Measurements from ENCODE around the gene STAC2.
"Not testable (repeated sequence)": the region's sequence is repeated elsewhere in the genome, so short reads cannot be mapped to it uniquely, and the experiment has no call there.

STAC2 gene, protein sequence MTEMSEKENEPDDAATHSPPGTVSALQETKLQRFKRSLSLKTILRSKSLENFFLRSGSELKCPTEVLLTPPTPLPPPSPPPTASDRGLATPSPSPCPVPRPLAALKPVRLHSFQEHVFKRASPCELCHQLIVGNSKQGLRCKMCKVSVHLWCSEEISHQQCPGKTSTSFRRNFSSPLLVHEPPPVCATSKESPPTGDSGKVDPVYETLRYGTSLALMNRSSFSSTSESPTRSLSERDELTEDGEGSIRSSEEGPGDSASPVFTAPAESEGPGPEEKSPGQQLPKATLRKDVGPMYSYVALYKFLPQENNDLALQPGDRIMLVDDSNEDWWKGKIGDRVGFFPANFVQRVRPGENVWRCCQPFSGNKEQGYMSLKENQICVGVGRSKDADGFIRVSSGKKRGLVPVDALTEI

DNA sequence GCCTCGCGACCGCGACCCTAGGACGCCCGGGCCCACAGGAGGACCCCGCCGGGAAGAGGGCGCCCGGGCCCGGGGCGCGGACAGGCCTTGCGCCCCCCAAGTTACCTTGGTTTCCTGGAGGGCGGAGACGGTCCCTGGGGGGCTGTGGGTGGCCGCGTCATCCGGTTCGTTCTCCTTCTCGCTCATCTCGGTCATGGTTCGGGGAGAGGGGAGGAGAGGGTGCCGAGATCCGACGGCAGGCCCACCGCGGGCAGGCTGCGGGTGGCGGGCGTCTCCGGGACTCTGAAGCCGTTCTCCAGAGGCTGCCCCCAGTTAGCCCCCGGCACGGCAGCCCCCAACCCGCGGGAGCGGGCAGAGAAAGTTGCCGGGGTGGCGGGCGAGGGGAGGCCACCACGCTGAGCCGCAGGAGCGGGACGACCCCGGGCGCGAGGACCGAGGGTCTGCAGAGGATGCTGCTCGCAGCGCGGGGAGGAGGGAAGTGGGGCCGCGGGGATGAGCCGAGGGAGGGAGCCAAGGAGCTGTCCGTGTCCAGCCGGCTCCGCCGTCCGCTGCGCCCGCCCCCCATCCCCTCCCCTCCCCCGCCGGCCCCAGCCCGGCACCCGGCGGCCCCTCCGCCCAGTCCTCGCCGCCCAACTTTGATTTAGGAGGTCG, at the start of gene STAC2:
Gene STAC2 (minus strand): TSS at position 638 of the 651 bp plus-strand sequence. CDS start 443 bp downstream, at position 195.
- no peak for DNase-seq

DNA sequence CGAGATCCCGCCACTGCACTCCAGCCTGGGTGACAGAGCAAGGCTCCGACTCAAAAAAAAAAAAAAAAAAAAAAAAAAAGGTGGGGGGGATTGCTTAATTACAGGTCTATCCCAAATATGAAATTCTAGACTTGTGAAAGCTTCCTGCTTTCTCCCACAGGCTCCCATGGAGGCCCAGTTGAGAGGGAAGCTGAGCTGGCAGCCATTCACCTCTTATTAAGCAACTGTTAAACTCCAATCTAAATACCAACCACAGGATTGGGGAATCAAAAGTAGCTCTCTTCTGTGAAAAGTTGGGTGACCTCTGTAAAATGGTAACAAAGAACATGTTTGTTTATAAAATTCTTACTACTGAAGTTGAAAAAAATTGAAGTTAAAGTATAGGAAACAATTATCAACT, 45.8 kb upstream of the STAC2 start:
- no peak for DNase-seq

DNA sequence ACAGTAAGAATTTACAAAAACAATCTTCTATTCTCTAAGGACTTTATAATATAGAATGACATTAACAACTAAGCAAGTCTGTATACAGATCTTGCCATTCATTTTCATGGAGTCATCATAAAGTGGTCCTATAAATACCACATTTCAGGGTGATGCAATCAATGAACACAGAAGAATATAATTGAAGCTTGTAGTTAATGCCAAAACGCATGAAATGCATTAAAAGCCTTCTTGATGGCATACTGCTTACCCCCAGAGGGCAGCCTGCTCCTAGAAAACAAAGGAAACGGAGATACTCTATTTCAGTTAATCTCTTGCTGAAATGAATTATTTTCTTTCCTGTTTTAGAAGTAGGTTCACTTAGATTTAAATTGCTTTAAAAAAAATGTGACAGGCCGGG, 45.2 kb upstream of the STAC2 start:
- no peak for DNase-seq

DNA sequence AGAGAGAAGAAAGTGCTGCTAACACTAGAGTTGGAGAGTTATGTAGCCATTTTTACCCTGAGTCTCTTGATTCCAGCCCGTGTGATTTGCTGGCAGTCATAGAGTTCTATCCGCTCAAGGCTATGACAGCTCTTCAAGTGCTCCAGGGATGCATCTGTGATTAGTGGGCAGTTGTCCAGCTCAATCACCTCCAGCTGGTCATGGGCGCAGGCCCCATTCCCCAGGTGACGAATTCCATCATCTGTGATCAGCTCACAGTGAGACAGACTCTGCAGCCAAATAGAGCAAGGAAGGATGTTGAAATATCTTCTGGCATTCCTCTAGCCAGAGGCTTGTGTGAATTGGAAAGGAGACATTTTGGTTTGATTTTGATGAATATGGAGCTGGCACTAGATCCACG, 38.4 kb upstream of the STAC2 start:
- no peak for DNase-seq

DNA sequence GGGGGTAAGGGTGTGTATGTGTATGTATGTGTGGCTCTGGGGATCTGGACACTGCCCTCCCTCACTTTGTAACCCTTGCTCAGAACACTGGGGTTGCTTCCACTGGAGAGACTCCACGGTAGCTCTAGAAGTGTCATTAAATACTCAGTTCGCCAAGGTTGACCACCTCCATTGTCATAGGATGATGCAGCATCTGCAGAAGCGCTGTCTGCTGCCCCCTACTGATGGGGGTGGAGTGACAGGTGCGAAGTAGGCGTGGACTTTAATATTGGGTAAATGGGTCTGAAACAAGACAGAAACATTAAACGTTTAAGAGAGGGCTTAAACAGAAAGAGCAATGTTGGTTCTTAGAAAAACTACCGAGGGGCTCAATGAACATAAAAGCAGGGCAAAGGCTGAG, 35.5 kb upstream of the STAC2 start:
- DNase-seq, result no peak

DNA sequence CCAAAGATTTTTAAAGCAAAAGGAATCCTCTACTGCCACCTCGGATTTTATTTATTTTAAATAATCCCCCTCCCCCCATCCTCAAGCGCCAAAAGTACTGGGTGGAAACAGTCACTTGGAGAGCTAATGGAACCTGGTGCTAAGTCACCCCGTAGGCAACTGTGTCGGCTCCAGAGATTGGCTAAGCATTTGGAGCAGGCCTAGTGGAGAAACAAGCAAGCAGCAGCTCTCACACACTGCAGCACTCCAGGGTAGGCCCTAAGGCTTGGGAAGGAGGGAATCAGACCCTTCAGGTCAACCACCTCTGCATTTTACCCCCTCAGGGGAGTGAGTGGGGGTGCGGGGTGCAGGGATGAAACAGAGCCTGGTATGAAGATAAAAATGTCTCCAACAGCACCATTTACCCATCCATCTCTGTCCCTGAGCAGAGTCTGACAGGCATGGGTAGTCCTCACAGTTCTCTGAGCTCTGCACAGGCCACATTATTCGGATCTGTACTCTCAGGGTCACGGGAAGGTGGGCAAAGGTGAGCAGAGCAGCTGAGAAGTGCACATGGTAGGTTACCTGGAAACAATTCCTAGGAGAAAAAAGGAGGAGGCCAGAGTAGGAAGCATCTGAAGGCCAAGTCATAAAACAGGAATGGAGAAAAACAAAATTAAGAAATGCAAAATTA, 27.2 kb upstream of the STAC2 start:
- DNase-seq, result no peak

DNA sequence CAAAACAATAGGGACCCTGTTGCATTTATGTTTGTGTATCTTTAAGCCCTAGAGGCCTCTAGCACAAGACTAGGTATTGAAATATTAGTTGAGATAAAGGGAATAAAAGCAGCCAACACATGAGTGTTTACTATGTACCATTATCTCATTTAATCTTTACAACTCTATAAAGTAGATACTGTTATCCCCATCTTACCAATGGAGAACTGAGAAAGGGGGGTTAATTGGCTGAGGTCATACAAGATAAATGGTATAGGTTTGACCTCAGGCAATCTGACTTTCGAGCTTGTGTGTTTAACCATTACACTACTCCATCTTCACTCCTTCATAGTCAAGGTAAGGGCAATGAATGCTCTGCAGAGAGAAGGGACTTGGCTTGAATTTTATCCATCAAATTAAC, 26.3 kb upstream of the STAC2 start:
- no peak for DNase-seq

DNA sequence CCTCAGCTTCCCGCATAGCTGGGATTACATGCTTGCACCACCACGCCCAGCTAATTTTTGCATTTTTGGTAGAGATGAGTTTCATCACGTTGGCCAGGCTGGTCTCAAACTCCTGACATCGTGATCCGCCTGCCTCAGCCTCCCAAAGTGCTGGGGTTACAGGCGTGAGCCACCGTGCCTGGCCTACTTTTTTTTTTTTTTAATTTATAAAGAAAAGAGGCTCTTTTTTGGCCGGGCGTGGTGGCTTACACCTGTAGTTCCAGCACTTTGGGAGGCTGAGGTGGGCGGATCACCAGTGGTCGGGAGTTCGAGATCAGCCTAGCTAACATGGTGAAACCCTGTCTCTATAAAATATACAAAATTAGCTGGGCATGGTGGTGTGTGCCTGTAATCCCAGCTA, 24.3 kb upstream of the STAC2 start:
- DNase-seq, result not testable (repeated sequence)

DNA sequence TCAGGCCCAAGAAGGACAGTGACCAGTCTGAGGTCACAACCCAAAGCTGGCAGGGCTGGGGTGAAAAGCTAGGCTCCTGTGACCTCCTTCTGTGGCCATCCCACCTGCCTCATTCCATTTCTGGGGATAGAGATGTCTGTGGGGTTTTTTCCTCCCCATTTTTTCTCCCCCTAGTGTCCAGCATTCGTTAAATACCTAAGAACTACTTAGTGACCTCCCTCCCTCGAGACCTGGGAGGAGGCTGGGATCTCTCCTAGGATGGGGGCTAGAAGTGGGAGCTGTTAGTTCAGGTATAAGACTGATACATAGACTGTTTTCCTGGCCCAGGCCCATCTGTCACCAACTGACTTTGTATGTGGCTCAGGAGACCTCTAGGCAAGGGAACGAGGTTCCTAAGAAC, 20.5 kb upstream of the STAC2 start:
- no peak for DNase-seq

DNA sequence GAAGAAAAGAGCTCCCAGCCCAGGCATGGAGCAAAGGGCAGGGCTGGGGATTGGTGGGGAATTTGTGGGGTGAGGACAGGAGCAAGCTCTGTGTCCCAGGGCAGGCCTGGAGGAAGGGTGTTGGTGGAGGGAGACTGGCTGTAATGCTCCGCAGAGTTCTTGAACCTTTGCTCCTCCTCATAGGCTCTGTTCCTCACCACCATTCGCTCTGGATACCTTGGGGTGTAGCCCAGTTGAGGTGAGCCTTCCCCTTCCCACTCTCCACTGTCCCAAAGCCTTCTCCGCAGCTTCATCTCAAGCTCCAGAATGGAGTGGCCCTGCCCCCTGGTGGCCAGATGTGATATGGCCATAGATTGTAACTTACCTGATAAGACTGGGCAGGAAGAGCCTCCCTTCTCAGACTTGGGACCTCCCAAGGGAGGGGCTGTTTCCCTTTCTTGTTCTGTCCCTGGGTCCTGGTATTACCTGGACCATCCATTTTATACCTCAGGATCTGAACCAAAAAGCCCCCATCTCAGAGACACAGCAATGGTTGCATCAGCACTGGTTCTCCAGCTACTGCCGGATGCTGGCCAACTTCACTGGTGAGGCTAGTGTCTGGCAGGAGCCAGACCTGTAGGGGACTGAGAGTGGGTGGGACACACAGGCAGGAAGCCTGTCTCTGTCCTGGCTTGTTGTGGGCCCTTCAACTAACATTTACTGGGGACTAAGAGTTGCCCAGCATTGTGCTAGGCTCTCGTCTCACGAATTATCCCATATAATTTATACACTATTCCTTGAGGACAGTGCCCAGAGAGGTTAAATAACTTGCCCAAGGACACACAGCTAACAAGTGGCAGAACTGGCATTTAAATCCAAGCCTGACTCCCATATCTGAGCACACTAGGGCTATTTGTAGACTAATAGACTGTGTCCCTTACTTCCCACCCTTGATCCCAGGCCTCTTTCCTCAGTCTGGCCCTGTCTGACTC, 19.1 kb upstream of the STAC2 start:
- DNase-seq, result peak; percentile 56

DNA sequence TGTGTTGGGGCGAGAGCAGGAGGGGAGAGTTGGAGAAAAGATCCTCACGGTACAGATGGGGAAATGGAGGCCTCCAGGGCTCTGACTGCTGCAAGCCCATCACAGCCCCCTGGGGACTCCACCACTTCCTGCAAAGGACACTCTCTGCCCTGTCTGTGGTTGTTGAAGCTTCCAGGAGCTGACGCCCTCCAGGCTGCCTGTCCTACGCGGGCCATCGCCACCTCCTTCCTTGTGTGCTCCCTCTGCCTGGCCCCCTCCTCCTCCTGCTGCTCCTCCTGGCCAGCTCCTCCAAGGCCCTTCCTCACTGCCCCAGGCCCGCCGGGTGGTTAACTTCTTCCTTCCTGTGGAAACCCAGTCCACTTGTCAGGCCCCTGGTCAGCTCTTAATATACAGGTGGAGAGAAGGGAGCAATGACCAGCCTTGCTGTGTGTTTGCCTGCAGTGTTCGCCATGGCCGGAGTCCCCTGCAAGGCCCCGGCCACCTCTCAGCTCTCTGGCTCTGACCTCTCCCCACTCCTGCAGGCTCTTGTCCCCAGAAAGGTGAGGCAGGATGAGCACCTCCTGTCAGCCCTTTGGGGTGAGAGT, 18.4 kb upstream of the STAC2 start:
- no peak for DNase-seq

DNA sequence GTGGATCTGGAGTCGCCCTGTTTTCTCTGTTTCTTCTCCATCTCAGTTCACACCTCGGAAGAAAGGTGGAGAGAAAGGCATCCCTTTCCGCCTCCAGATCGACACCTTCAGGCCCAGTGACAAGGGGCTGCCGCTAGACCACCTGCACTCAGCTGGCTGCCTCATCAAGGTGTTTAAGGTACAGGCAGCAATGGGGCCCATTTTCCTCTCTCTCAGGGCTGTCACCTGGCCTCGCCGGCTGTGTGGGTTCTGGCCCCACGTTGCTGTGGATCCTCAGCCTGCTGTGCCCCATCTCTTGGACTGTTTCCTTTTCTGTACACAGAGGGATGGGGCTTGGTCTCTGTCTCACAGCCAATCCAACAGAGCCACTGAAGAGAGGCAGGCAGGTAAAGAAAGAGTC, 17.4 kb upstream of the STAC2 start:
- DNase-seq, result no peak

DNA sequence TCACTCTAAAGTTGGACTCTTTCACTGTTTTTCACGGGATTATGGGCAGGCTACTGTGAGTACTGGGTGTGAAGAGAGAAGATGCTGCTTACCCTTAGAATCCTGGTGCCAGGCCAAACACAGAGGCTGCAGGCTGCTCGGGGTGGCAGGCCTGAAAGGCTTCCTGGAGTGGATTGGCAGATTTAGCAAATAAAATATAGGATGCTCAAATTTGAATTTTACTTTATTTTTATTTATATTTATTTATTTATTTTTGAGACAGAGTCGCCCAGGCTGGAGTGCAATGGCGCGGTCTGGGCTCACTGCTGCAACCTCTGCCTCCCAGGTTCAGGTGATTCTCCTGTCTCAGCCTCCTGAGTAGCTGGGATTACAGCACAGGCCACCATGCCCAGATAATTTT, 14.9 kb upstream of the STAC2 start:
- no peak for DNase-seq

DNA sequence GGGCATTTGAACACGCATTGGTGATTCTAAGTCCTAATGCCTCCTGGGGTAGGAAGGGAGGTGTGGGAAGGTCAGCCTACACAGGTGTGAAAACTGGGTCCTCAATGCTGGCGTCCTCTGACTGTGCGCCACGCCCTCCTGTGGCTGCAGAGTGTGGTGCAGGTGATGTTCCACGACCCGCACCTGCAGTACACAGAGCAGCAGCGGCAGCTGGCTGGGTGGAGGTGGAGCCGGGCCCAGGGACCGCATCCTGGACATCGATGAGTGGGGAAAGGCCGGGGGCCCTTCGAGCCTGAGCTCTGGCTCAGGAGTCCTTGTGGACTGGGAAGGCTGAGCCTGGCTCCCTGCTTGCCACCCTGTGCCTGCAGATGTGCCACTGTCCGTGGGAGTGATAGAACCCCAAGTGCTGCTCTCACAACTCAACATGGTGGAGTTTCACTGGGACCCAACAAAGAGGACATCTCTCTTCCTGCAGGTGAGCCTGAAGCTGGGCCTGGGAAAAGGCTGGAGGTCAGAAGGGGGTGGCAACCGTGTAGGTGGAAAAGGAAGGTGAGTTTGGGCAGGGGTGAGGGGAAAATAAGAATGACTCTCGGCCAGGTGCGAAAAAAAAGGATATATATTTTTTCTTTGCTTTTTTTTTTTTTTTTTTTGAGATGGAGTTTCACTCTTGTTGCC, 14.0 kb upstream of the STAC2 start:
- DNase-seq, result no peak

DNA sequence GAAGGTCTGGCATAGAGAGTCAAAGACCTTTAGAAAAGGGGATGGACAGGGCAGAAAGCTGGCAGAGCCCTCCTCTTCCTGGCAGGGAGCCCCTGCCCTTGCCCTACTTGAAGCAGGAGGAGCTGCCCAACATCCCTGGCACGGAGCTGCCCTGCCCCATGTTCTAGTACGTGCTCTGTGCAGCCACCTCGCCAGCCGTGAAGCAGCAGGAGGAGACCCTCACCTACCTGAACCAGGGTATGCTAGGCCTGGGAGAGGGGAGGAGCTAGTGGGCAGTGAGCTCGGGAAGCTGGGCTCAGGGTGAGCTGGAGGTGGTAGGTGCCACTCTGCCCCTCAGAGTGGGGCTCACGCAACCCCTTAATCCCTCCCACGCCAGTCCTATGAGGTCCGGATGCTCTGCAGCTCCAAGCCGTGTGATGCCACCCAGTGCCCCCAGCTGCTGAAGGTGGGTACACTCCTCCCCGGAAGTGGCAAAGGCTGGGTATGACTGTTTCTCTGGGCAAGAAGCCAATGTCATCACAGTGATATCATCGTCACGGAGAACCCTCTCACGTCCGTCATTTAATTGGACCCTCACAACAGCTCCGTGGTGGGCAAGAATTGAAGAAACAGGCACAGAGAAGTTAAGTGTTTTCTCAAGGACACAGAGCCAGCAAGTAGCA, 12.7 kb upstream of the STAC2 start:
- peak; percentile 14 for DNase-seq

DNA sequence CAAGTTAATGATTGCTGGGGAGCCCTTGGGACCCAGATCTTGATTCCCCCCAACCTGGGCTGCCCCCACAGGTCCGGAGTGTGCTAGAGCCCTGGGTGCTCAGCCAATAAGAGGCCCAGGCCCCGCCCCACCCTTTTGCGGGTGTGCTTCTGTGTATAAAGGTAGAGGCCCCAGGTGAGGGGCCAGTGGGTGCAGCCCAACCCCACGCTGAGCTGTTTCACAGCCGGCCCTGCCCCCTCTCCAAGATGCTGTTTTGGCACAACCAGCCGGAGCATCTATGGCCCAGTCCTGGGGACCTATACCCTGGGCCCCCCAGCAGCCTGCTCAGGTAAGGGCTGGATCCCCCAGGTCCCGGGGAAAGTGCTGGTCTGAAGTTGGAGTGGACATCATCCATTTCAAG, 11.8 kb upstream of the STAC2 start:
- no peak for DNase-seq

DNA sequence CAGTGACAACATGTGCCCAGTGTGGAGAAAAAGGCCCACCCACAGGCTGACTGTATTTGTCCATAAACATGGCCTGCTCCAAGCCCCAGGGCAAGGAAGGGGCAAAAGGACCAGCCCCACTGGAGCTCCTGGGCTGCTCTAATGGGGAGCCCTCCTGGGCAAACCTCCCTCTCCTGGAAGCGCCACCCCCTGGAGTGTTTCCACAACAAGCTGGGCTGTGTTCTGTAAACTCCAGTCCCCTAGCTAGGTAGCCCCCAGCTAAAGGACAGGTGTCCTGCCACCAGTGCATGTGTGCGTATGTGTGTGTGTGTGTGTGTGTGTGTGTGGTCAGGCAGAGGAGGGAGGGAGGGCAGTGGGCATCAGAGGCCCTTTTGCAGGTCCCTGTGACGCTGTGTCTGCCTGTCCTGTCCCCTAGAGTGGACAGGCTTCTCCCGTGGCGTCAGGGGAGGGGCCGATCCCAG, 11.3 kb upstream of the STAC2 start:
- no peak for DNase-seq

DNA sequence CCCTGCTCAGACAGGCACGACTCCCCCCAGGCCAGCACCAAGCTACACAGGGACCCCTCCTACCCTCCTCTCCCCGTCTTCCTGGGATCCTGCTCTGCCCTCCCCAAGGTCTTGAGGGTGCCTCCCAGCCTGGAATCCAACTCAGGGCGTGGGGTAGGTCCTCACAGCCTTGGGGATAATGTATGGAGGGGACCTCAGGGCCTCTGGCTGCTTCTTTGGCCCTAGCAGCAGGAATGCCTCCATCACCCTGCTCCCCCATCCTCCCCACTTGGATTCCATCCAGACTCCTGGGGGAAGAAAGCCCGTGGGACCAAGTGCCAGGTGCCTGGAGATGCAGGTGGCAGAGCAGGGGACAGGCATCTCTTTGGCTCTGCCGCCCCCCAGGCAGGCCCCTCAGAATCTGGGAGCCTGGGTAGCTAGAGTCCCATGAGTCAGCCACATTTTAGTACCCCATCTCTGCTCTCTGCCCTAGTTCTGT, 10.7 kb upstream of the STAC2 start:
- no peak for DNase-seq

DNA sequence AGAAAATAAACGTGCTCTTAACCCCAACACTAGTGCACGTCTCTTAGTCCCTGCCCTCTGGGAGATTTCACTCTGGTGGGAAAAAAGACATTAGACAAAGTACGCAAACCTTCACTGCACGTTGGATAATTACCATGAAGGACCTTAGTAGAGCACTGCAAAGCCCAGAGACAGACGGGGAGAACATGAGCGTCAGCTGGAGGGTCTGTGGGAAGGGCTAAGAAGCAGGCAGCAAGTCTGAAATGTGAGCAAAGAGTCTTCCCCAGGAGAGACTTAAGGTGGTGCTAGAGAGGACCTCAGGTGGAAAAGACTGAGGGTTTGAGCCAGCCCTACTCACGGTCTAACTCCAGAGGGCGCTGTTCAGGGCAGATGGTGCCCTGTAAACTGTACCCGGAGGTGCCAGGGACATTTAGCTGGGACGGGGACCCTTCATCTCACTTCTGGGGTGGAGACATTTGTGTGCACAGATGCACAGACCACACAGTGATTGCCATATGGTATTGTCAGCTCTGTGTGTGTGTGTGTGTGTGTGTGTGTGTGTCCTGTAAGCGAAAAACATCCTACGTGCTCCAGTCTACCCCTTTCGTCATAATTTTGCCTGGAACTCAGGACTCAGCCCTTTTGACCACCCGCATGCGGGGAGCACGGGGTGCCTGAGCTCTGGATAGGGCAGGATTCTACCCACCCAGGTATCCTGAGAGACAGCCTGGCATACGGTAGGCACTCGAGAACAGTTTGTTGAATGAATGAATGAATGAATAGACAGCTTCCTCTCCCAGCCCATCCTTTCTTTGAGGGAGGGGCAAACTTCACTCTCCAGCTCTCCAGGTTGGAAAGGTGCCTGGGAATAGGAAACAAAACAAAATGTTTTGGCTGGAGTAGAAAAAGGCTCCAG, 10.1 kb upstream of the STAC2 start:
- peak; percentile 22 for DNase-seq

Measured in DMS79 (cell line).